Mesothelial cell of epicardium (in vitro differentiated cells): ENCODE data around the gene KYAT1. TPM values are rescaled to one million over a fixed set of nuclear protein-coding genes. Genes with fewer than 3 reads are reported as not detected.

ENCODE experiments used
- DNase-seq, 2 experiments: peaks; one replicate each; pipeline ENCODE4 v3.0.0; 2021; ENCODE audit warnings: low spot score in 2 of 2; ENCODE audit not compliant: unreplicated experiment in 2 of 2
- H3K27ac Mint-ChIP-seq: 2 replicates; pipeline ENCODE4 v1.8.0; 2021; ENCODE audit warnings: mixed read lengths
- H3K27me3 Mint-ChIP-seq: 2 replicates; pipeline ENCODE4 v1.8.0; 2021; ENCODE audit warnings: low read depth, mixed read lengths
- H3K36me3 Mint-ChIP-seq: 2 replicates; pipeline ENCODE4 v1.8.0; 2021; ENCODE audit warnings: mixed read lengths
- H3K4me1 Mint-ChIP-seq: 2 replicates; pipeline ENCODE4 v1.8.0; 2021; ENCODE audit warnings: mixed read lengths
- H3K4me3 Mint-ChIP-seq: 2 replicates; pipeline ENCODE4 v1.8.0; 2021; ENCODE audit warnings: mild to moderate bottlenecking, moderate library complexity, mixed read lengths
- H3K9me3 Mint-ChIP-seq: 2 replicates; pipeline ENCODE4 v1.8.0; 2021; ENCODE audit warnings: mixed read lengths
- CTCF ChIP-seq: fragments of 200-600 bp; sonication (generic); IDR thresholded peaks from one replicate; pipeline ENCODE4 v1.5.0; 2021; ENCODE audit warnings: antibody characterized with exemption; ENCODE audit not compliant: unreplicated experiment
- total RNA-seq: library from RNA; stranded (reverse); gene quantifications from 3 replicates; pipeline ENCODE4 v1.2.1, GENCODE V29; 2021

KYAT1 gene
- total RNA-seq, 1 donor from 2014 or later = 9.2 TPM

DNA sequence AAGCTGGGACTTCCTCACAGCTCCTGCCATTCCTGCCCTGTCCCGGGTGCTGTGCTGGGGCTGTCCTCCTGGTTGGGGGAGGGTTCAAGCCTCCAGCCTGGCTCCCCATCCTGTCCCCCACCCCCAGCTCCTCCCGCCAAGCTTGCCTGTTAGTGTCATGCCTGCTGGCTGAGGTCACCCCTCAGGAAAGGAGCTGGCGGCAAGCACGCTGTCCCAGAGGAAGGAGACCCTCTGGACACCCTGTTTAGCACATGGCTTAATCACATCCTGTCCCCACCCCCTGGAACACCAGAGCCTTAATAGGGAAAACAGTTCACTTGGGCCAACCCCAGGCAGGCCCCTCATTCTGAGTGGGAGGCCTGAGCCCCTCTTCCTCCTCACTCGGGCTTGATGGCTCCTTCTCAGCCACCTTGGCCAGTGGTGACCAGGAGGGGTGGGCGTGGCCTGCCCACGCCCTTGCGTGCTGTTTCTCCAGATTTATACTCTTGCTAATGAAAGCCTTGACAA lies 29.8 kb upstream of the KYAT1 start:
- peaks cover 25% of the 10 kb centered on the region for H3K36me3 Mint-ChIP-seq
- TF ChIP-seq CTCF = no peak
- H3K4me1 Mint-ChIP-seq = peaks cover 20% of the 10 kb centered on the region
- H3K4me3 Mint-ChIP-seq = no peak overlapping the region
- H3K9me3 Mint-ChIP-seq = no peaks in the 10 kb centered on the region
- peak overlapping the region; percentile 79 for H3K27ac Mint-ChIP-seq
- no peaks in the 10 kb centered on the region for H3K27me3 Mint-ChIP-seq
- DNase-seq = no peak

DNA sequence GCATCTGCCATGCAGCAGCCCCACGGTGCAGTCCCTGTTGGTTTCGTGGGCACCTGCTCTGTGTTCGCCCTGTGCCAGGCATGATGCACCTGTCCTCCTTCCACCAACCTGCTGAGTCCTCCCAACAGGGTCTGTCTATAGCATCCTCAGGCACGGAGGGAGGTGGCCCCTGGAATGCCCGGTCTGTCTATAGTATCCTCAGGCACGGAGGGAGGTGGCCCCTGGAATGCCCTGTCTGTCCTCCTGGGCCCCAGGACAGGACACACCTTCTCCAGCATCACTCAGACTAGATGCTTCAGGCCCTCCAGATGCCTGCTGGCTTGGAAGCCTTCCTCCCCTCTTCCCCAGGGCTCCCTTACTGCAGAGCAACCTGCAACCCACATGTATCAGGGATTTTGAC lies 29.2 kb upstream of the KYAT1 start:
- H3K27me3 Mint-ChIP-seq = no peaks in the 10 kb centered on the region
- peaks cover 20% of the 10 kb centered on the region for H3K4me1 Mint-ChIP-seq
- H3K36me3 Mint-ChIP-seq = peaks cover 23% of the 10 kb centered on the region
- no peak overlapping the region for H3K4me3 Mint-ChIP-seq
- H3K9me3 Mint-ChIP-seq = no peaks in the 10 kb centered on the region
- TF ChIP-seq CTCF = no peak
- no peak for DNase-seq
- H3K27ac Mint-ChIP-seq = peak overlapping the region; percentile 4

DNA sequence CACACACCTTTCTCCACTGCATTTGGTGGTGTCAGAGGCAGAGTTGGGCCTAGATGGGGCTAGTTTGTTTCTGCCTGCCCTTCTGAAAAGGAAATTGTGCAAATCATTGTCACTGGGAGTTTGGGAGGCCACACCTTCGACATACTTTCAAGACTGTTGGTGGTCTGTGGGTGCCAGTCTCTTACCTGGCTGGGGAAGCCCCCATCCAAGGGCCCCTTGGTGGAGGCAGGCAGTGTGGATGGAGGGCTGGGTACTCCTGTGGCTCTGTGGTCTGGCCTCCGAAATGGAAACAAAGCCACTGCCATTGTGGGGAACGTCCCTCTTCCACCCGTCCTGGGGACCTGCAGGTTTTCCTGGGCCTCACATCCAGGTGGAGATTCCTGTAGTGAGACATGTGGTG lies 28.1 kb upstream of the KYAT1 start:
- no peak overlapping the region for H3K4me3 Mint-ChIP-seq

DNA sequence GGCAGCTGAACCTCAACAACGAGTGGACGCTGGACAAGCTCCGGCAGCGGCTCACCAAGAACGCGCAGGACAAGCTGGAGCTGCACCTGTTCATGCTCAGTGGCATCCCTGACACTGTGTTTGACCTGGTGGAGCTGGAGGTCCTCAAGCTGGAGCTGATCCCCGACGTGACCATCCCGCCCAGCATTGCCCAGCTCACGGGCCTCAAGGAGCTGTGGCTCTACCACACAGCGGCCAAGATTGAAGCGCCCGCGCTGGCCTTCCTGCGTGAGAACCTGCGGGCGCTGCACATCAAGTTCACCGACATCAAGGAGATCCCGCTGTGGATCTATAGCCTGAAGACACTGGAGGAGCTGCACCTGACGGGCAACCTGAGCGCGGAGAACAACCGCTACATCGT lies 26.6 kb upstream of the KYAT1 start:
- TF ChIP-seq CTCF = no peak
- no peaks in the 10 kb centered on the region for H3K27me3 Mint-ChIP-seq
- peaks cover 23% of the 10 kb centered on the region for H3K36me3 Mint-ChIP-seq
- H3K27ac Mint-ChIP-seq = no peak overlapping the region
- no peaks in the 10 kb centered on the region for H3K9me3 Mint-ChIP-seq
- peaks cover 20% of the 10 kb centered on the region for H3K4me1 Mint-ChIP-seq
- no peak for DNase-seq
- no peak overlapping the region for H3K4me3 Mint-ChIP-seq

More for the DNA sequence above, 28.1 kb upstream of the KYAT1 start:
- H3K36me3 Mint-ChIP-seq = peaks cover 23% of the 10 kb centered on the region
- DNase-seq = no peak
- H3K27me3 Mint-ChIP-seq = no peaks in the 10 kb centered on the region
- no peak for TF ChIP-seq CTCF
- peaks cover 20% of the 10 kb centered on the region for H3K4me1 Mint-ChIP-seq
- no peaks in the 10 kb centered on the region for H3K9me3 Mint-ChIP-seq
- H3K27ac Mint-ChIP-seq = no peak overlapping the region

DNA sequence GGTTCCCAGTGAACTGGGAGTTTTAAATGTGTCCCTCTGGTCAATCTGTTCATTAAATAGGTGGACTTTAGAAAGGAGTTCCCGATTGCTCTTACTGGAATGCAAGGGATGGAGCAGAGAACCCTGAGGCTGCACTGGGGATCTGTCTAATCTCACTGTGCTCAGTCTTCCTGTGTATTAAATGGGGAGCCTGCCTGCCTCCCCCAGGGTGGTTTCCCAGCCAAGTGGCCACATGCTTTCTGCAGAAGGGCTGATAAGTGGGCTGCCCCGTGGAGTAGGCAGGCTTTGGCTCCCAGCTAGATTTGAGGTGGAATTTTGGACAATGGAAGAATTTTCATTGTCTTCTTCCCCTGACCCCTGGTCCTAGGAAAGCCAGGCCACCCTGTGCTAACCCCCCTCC lies 25.0 kb upstream of the KYAT1 start:
- Mint-ChIP-seq H3K36me3 (peaks cover 23% of the 10 kb centered on the region), H3K27ac (no peak overlapping the region), H3K4me1 (peaks cover 6% of the 10 kb centered on the region), H3K27me3 (no peaks in the 10 kb centered on the region), H3K4me3 (no peak overlapping the region), H3K9me3 (no peaks in the 10 kb centered on the region)
- DNase-seq = no peak
- TF ChIP-seq CTCF = no peak

DNA sequence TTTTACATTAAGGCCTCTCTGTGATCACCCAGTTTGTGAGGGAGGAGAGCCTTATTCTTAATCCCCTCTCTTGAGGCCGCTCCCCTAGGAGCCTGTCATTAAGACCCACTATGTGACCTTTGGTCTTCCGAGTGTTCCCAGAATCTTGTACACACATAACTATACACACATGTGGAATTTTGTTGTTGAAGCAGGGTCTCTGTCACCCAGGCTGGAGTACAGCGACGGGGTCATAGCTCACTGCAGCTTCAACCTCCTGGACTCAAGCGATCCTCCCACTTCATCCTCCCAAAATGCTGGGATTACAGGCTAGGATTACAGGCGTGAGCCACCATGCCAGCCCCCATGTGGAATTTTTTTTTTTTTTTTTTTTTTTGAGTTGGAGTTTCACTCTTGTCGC lies 24.2 kb upstream of the KYAT1 start:
- Mint-ChIP-seq H3K27me3 (no peaks in the 10 kb centered on the region), H3K4me1 (no peaks in the 10 kb centered on the region), H3K27ac (no peak overlapping the region), H3K4me3 (no peak overlapping the region), H3K9me3 (no peaks in the 10 kb centered on the region), H3K36me3 (peaks cover 23% of the 10 kb centered on the region)
- no peak for TF ChIP-seq CTCF
- no peak for DNase-seq
